Tibial artery (tissue), 4 donors: ENCODE results near the gene CTIF.

ENCODE experiments used
- DNase-seq, 2 donors: peaks; one replicate each; pipeline ENCODE4 v3.0.0-alpha.2; 2019
- H3K27ac ChIP-seq, 2 donors: fragments of 200-600 bp; sonication (generic) in 1 of 2; 1 replicate in 1 of 2; 2 replicates in 1 of 2; pipeline ENCODE4 v1.5.1; 2018 to 2019; ENCODE audit warnings: mild to moderate bottlenecking in 1 of 2
- H3K27me3 ChIP-seq, 2 donors: fragments of 200-600 bp; sonication (generic) in 1 of 2; one replicate each; pipeline versions ENCODE4 v1.5.1 to v1.6.0; 2016 to 2019
- H3K36me3 ChIP-seq, 3 donors: fragments of 200-600 bp; sonication (generic) in 2 of 3; one replicate each; pipeline ENCODE4 v1.5.1; 2016 to 2019; ENCODE audit warnings: mild to moderate bottlenecking in 2 of 3
- H3K4me1 ChIP-seq, 4 donors: fragments of 200-600 bp; sonication (generic) in 2 of 4; 1 replicate in 3 of 4; 2 replicates in 1 of 4; pipeline ENCODE4 v1.5.1; 2016 to 2019
- H3K4me3 ChIP-seq, 2 donors: fragments of 200-600 bp; sonication (generic) in 1 of 2; 1 replicate in 1 of 2; 2 replicates in 1 of 2; pipeline ENCODE4 v1.5.1; 2018 to 2019; ENCODE audit warnings: mild to moderate bottlenecking in 2 of 2
- H3K9me3 ChIP-seq, 3 donors: fragments of 200-600 bp; sonication (generic) in 1 of 3; one replicate each; pipeline ENCODE4 v1.5.1; 2016 to 2019
- CTCF ChIP-seq, 2 experiments: fragments of 200-600 bp in 1 of 2; fragments of 450-650 bp in 1 of 2; IDR thresholded peaks; one replicate each; pipeline ENCODE4 v1.5.1; 2017 to 2019; ENCODE audit warnings: antibody characterized with exemption in 2 of 2, mild to moderate bottlenecking in 1 of 2, moderate library complexity in 1 of 2
- intact Hi-C: fragments of 100-400 bp; cut with DNase I; formaldehyde crosslinking; loops from one replicate; pipeline ENCODE4 v1.15.0; 2023; ENCODE audit warnings: low total_unique reads

Gene CTIF

GRCh38 chr18:48544116-48544515, 5.3 kb downstream of the CTIF start:
- DNase-seq: no peak
- no peak for TF ChIP-seq CTCF (IDR thresholded peaks at IDR 0.05)
- H3K27me3 ChIP-seq: no peaks in the 10 kb centered on the region
- peaks cover 11 to 78% (median 62%) of the 10 kb centered on the region in 4 donors for H3K4me1 ChIP-seq
- H3K9me3 ChIP-seq: no peaks in the 10 kb centered on the region
- intact Hi-C loops: no loop called here
- H3K4me3 ChIP-seq: no peak overlapping the region
- peak overlapping the region; percentile 73 to 78 for H3K27ac ChIP-seq
- H3K36me3 ChIP-seq: no peaks in the 10 kb centered on the region

- no peaks in the 10 kb centered on the region for H3K36me3 ChIP-seq
- no peak for DNase-seq
- no peaks in the 10 kb centered on the region for H3K9me3 ChIP-seq
- no peaks in the 10 kb centered on the region for H3K27me3 ChIP-seq
- intact Hi-C loops: loop anchor here (5.0 kb wide), 1 partner anchor 47 kb away; no protein-coding TSS in a partner anchor
- no peak for TF ChIP-seq CTCF (IDR thresholded peaks at IDR 0.05)
- no peak overlapping the region for H3K4me3 ChIP-seq
- H3K4me1 ChIP-seq: peaks cover 11 to 84% (median 63%) of the 10 kb centered on the region in 4 donors
- peak overlapping the region; percentile 73 to 78 for H3K27ac ChIP-seq
These were observed 6.0 kb downstream of the CTIF start for GRCh38 chr18:48544661-48545415.

- no peaks in the 10 kb centered on the region for H3K36me3 ChIP-seq
- peak; percentile 49 to 83 for DNase-seq
- no peaks in the 10 kb centered on the region for H3K9me3 ChIP-seq
- no peak for TF ChIP-seq CTCF (IDR thresholded peaks at IDR 0.05)
- peaks cover 11 to 92% (median 65%) of the 10 kb centered on the region in 4 donors for H3K4me1 ChIP-seq
- no peak overlapping the region for H3K4me3 ChIP-seq
- H3K27ac ChIP-seq: peak overlapping the region; percentile 73 to 78
- intact Hi-C loops: loop anchor here (5.0 kb wide), 1 partner anchor 46 kb away; no protein-coding TSS in a partner anchor
- no peaks in the 10 kb centered on the region for H3K27me3 ChIP-seq
These were observed 7.0 kb downstream of the CTIF start for GRCh38 chr18:48545757-48546321.

GRCh38 chr18:48546396-48546795, 7.6 kb downstream of the CTIF start:
- Histone ChIP-seq H3K36me3 (peaks cover 0 to 3% (median 0%) of the 10 kb centered on the region in 3 donors), H3K4me3 (no peak overlapping the region), H3K27me3 (no peaks in the 10 kb centered on the region), H3K27ac (peak overlapping the region; percentile 73 to 78), H3K4me1 (peaks cover 11 to 91% (median 64%) of the 10 kb centered on the region in 4 donors), H3K9me3 (no peaks in the 10 kb centered on the region)
- no peak for TF ChIP-seq CTCF (IDR thresholded peaks at IDR 0.05)
- intact Hi-C loops: loop anchor here (5.0 kb wide), 1 partner anchor 46 kb away; no protein-coding TSS in a partner anchor
- peak; percentile 13 to 43 for DNase-seq

- Histone ChIP-seq H3K36me3 (peaks cover 0 to 3% (median 0%) of the 10 kb centered on the region in 3 donors), H3K27ac (peak overlapping the region; percentile 73 to 78), H3K27me3 (no peaks in the 10 kb centered on the region), H3K4me1 (peaks cover 11 to 87% (median 60%) of the 10 kb centered on the region in 4 donors), H3K4me3 (no peak overlapping the region), H3K9me3 (no peaks in the 10 kb centered on the region)
- intact Hi-C loops: loop anchor here (5.0 kb wide), 1 partner anchor 45 kb away; no protein-coding TSS in a partner anchor
- TF ChIP-seq CTCF (IDR thresholded peaks at IDR 0.05): no peak
- peak; percentile 18 to 59 for DNase-seq
These were observed 8.7 kb downstream of the CTIF start for GRCh38 chr18:48547531-48547981.
